ENCODE results near the gene BEGAIN. TPM values are rescaled to one million over a fixed set of nuclear protein-coding genes. Genes with fewer than 3 reads are reported as not detected.
A peak's percentile ranks its signal among the peaks of the same experiment; 100 is the strongest.

Gene BEGAIN
- total RNA-seq, 1 donor from 2014 or later, result 12.3 TPM

DNA sequence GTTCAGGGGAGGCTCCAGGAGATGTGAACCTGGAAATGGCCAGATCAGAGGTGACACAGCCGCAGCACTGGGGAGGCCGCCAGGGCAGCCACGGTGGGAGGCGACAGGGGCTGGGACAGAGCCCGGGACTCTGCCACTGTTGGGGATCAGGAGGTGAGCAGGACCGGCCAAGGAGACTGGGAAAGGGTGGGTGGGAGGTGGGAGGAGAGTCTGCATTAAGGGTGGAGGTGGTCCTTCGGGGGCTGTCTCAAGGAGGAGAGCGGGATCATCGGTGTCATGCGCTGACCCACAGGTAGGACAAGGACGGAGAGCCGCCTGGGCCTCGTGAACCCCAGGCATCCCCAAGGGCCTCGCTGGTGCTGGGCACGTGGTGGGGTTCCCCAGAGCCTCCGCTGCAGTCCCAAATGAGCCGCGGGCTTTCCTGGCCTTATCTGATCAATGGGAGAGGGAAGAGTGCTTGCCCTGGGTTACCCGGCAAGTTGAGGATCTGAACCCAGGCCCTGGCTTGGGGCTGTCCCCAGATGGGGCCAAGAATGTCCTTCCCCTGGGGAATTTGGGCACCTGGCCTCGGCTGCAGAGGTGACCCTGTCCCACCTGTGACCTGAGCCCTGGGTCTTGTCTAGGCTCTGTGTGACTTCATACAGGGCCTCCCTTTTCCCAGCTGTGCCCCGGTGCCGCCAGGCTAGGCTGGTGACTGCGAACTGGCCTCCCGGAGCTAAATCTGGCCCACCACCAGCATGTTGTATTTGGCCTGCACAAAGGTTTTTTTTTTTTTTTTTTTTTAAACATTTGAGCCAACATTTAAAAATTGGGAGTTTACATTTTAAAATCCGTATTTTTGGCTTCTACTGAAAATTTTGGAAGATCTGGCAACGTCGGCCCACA lies 13.2 kb downstream of the BEGAIN start:
- intact Hi-C loops (cut with DNase I), result no loop called here
- DNase-seq (ENCODE audit: low spot score), result no peak
- no peak for ATAC-seq

DNA sequence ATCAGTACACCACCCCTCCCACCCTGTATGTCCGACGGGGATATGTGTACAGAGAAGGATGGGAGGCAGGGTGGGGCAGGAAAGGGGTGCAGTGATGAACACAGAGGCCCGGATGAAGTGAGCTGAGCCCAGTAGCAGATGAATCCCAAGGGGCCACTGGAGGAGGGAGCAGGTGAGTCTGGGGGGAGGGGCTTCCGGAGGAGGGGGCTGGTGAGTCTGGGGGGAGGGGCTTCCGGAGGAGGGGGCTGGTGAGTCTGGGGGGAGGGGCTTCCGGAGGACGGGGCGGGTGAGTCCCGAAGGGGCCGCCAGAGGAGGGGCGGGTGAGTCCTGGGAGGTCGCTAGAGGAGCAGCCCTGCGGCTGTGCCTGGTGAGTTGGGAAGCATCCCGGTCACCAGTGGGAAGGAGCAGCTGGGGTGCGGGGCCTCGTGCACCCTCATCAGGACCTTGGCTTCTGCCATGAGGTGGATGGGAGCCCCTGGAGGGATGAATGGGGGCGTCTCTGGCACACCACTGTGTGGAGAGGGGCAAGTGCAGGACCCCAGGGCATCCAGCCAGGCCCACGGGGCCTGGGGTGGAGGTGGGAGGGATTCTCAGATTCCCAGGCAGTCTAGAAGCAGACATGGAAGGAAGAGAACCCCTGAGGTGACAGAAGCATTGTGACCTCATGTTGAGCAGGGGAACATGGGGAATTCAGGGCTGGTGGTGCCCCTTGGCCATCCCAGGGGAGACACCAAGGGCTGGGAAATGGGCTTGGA lies 14.0 kb downstream of the BEGAIN start:
- no peak for DNase-seq (ENCODE audit: low spot score)
- no peak for ATAC-seq

DNA sequence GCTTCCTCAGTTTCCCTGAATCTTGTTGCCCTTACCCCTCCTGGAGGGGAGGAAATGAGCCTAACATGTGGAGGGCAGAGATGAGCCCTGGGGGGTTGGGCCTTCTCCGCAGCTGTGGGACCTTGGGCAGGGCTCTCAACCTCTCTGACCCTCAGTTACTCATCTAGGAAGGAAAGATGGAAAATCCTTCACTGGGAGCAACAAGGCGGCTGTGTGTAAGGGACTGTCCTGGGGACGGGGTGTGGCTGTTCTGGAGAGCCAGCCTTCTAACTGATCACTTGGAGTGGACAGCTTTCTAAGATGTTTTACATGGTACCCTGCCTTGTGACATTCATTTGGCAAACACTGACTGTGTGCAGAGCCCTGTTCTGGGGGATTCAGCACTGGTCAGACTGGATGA lies 14.7 kb downstream of the BEGAIN start:
- ATAC-seq, result no peak
- intact Hi-C loops (cut with DNase I), result no loop called here

More for the DNA sequence above, 14.0 kb downstream of the BEGAIN start:
- intact Hi-C loops (cut with DNase I), result no loop called here

GRCh38 chr14:100571837-100572236 lies 15.4 kb downstream of the BEGAIN start:
- intact Hi-C loops (cut with DNase I), result no loop called here
- DNase-seq (ENCODE audit: low spot score) (no peak), ATAC-seq (no peak)

More for the DNA sequence above, 14.7 kb downstream of the BEGAIN start:
- no peak for DNase-seq (ENCODE audit: low spot score)

GRCh38 chr14:100570726-100571454 lies 16.3 kb downstream of the BEGAIN start:
- DNase-seq (ENCODE audit: low spot score), result no peak
- intact Hi-C loops (cut with DNase I), result no loop called here
- no peak for ATAC-seq

DNA sequence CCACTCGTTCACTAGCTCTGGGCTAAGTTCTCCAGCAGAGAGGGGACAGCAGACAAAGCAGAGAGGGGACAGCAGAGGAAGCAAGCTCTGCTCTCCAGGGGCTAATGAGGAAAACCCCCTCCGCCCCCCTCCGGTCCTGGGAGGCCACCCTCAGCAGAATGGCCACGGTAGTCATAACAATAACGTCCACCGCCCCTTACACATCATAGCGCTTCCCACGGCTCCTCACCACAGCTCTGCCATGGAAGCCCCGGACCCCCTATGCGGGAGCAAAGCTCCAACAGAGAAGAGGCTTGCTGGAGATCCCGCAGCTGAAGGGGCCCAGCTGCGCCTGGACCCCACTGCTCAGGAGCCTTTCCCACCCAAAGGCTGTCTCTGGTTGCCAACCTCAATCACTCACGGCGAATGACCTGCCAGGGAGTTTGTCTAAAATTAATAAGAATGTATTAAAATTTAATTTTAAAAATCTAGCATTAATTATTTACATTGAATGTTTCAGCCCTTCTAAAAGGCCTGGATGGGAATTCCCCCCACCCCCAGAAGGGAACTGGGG lies 17.4 kb downstream of the BEGAIN start:
- ATAC-seq (no peak), DNase-seq (ENCODE audit: low spot score) (no peak)
- intact Hi-C loops (cut with DNase I), result no loop called here

GRCh38 chr14:100568998-100569733 lies 18.1 kb downstream of the BEGAIN start:
- ATAC-seq, result peak; percentile 73
- no peak for DNase-seq (ENCODE audit: low spot score)
- intact Hi-C loops (cut with DNase I), result no loop called here

DNA sequence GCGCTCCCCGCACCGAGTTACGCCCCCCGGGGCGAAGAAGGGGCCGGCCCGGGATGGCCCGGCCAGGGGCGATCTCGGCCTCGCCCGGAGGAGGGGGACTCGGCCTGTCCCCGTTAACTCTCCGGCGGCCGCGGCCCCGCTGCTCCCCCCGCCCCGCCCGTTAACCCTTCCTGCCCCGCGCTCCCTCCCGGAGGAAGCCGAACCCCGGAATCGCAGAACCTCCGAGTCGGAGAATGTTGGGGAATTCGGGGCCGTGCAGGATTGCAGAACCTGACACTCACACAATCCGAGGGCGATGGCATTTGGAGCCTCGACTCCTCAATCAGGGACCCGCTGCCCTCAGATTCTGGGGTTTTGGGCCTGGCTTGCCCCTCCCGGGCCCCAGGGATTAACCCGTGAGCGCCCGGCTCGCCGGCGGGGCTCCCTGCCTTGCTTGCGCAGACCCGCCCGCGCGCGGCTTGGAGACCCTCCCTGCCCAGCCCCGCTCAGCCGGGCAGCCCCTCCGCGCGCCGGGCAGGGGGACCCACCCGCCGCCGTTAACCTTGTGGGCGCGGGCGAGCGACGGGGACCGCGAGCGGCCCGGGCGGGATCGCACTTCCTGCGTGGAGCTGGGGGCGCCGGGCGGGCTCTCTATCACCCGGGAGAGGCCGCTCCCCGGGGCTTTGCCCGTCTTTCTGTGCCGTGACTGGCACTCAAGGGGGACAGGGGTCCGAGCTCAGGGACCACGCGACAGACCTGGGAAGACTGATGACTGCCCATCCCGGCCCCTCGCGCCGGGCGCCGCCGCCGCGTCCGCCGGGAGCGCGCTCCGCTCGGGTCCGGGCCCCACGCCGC lies 18.8 kb downstream of the BEGAIN start:
- ATAC-seq (no peak), DNase-seq (ENCODE audit: low spot score) (no peak)
- intact Hi-C loops (cut with DNase I), result no loop called here

DNA sequence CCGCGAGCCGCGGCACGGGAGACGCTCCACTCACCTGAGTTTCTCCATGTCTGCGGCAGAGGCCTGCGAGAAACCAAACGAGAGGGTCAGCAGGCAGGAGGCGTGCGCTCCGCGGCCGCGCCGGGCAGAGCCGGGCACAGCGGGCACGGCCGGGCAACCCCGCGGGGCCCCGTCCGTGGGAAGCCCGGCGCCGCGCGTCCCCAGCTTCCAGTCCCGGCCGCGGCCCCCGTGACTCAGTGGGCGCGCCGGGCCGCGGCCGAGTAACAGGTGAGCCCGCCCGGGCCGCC lies 19.4 kb downstream of the BEGAIN start:
- ATAC-seq, result no peak
- DNase-seq (ENCODE audit: low spot score), result no peak
- intact Hi-C loops (cut with DNase I), result no loop called here

DNA sequence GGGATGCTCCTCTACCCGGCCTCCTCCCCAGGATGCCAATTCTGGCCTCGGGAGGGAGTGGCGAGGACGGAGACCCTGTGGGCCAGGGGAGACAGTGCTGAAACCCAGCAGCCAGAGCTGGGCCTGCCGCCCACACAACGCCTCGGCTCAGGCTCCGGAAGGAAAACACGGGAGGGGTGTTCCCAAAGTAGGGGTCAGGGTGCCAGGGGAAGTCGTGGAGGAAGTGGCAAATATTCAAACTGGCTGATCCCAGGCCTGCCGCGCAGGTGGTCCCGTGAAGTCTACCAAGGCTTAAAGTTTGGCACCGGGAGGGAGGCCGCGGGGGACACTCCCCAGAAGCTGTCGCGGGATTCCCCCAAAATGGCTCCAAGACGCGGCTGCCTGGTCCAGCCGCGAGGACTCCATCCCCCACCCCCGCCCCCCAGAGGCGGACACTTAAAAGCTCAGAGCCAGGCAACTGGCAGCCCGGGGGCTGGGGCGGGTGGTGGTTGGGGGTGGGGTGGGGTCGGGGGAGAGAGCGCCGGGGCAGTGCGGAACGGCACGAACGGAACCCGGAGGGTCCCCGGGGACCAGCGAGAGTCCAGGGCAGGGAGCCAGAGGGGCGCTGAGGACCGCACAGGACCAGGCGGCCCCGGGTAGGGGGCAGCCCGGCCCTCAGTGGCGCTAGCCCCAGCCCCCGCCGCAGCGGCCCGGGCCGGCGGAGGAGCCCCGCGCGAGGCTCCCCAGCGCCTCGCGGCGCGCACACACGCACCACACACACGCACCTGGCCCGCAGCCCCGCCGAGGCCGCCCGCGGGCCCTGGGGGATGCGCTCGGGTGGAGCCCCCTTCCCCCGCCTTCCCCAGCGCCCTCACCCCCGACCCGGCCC lies 20.0 kb downstream of the BEGAIN start:
- intact Hi-C loops (cut with DNase I), result no loop called here
- ATAC-seq (peak; percentile 76), DNase-seq (ENCODE audit: low spot score) (no peak)

GRCh38 chr14:100566586-100566985 lies 20.6 kb downstream of the BEGAIN start:
- no peak for ATAC-seq
- DNase-seq (ENCODE audit: low spot score), result no peak
- intact Hi-C loops (cut with DNase I), result no loop called here

DNA sequence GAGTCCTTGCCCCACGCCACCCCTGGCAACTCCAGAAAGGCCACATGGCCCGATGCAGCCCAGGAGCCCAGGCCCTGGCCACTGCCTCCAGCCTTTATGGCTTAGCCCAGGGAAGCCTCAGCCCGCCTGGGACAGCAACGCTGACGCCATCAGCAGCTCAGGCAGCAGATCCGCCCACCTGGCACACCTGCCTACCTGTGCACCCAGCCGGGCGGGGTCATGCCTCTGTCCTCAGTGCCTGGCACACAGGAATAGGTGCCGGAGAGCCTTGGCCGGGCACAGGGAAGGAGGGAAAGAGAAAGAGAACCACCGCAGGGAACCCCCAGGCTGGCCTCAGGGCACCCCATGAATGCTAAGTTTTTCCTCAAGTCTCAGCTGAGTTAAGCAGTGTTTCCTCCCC lies 21.1 kb downstream of the BEGAIN start:
- DNase-seq (ENCODE audit: low spot score) (no peak), ATAC-seq (no peak)
- intact Hi-C loops (cut with DNase I), result no loop called here

DNA sequence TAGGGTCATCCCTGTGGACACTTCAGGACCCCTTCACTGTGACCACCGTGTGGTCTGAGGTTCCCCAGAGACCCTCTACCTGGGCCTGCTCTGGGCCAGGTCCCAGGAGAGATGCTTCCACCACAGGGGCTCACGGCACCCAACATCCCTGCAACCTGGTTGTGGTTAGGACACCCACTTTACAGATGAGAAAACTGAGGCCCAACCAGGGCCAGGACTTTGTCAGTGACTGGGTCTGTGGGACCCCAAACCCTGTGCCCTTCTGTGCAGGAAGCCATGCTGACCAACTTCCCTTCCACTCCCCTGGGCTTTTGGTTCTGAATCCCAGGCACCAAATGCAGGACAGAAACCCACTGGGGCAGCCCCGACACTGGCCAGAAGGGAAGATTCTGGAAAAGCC lies 21.6 kb downstream of the BEGAIN start:
- no peak for ATAC-seq
- intact Hi-C loops (cut with DNase I), result no loop called here
- no peak for DNase-seq (ENCODE audit: low spot score)

DNA sequence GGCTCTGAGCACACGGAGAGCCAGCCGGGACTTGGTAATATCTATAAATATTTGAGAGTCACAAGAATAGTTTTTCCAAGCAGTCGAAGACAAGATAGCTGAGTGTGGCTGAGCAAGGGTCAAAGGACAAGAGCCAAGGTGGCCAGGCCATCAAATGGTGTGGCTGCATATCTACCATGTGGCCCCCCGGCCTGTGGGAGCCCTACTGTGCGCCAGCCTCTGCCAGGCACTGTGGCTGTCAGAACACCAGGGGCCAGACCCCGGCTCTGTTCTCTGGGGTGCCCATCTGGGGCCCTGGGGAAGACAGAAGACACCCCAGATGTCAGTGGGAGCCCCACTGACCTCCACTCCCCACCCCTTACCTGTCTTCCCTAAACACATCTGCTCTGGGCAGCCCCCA lies 22.7 kb downstream of the BEGAIN start:
- ATAC-seq (no peak), DNase-seq (ENCODE audit: low spot score) (no peak)
- intact Hi-C loops (cut with DNase I), result no loop called here

GRCh38 chr14:100562751-100563150 lies 24.5 kb downstream of the BEGAIN start:
- intact Hi-C loops (cut with DNase I), result no loop called here
- ATAC-seq (no peak), DNase-seq (ENCODE audit: low spot score) (no peak)

DNA sequence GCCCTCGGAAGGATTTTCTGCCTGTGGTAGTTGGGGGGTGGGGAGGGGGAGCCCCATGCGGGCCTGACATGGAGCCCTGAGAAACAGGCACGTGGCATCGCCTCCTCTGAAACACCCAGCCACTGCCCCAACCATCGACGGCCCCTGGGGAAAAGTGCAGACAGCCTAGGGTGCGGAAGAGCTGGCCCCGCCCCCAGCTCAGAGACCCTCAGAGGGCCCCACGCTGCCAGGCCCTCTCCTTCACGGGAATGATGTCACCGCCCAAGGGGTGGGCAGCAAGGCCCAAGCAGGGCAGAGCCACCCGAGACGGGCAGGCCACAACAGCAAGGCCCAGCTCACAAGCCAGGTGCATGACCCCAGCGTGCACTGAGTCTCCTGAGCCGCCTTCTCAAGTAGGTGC lies 26.2 kb downstream of the BEGAIN start:
- no peak for DNase-seq (ENCODE audit: low spot score)
- intact Hi-C loops (cut with DNase I), result no loop called here
- no peak for ATAC-seq

DNA sequence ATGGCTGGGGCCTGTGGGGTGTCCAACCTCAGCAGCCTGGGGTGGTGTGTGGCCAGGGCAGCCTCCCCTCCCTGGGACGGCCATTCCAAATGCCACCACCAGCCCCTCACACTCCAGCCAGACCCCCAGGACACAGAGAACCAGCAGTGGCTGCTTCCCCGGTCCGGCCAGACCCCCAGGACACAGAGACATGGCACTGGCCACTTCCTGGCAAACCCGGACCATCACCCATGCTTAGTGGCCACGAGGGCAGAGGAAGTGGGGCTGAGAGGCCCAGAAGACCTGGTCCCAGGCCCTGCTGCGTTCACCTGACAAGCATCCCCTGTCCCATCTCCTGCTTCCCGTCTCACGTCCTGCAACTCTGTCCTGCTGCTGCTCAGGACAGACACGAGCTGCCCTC lies 26.7 kb downstream of the BEGAIN start:
- intact Hi-C loops (cut with DNase I), result no loop called here

More for the DNA sequence above, 26.7 kb downstream of the BEGAIN start:
- no peak for ATAC-seq
- no peak for DNase-seq (ENCODE audit: low spot score)
